Measurements from ENCODE around the gene KRTAP1-3.

KRTAP1-3 gene

GRCh38 chr17:40997361-40997760 is 37.3 kb downstream of the KRTAP1-3 start:
- Histone ChIP-seq H3K9ac (ENCODE audit: low read length) (no peak overlapping the region), H3K79me2 (ENCODE audit: low read length) (no peaks in the 10 kb centered on the region), H2AFZ (ENCODE audit: low read depth, low read length) (no peak overlapping the region), H3K36me3 (replicated peaks; ENCODE audit: low read depth, low read length) (no peaks in the 10 kb centered on the region), H3K9me3 (ENCODE audit: insufficient read depth, low read length) (no peaks in the 10 kb centered on the region), H3K4me2 (ENCODE audit: low read length) (no peak overlapping the region), H3K4me1 (ENCODE audit: low read length) (no peaks in the 10 kb centered on the region), H3K27me3 (ENCODE audit: low read depth, low read length) (peaks cover 36% of the 10 kb centered on the region), H3K4me3 (ENCODE audit: low read length) (no peak overlapping the region), H4K20me1 (ENCODE audit: insufficient read depth, low read length) (no peaks in the 10 kb centered on the region), H3K27ac (ENCODE audit: low read length) (no peak overlapping the region)
- TF ChIP-seq CTCF (IDR thresholded peaks at IDR 0.05; ENCODE audit: low read depth, low read length): no peak
- TF ChIP-seq EZH2phosphoT487 (IDR thresholded peaks at IDR 0.05; ENCODE audit: low read depth): no peak

- no peaks in the 10 kb centered on the region for H4K20me1 ChIP-seq (ENCODE audit: insufficient read depth, low read length)
- H3K36me3 ChIP-seq (replicated peaks; ENCODE audit: low read depth, low read length): no peaks in the 10 kb centered on the region
- no peak overlapping the region for H3K9ac ChIP-seq (ENCODE audit: low read length)
- H2AFZ ChIP-seq (ENCODE audit: low read depth, low read length): no peak overlapping the region
- H3K4me2 ChIP-seq (ENCODE audit: low read length): no peak overlapping the region
- no peaks in the 10 kb centered on the region for H3K9me3 ChIP-seq (ENCODE audit: insufficient read depth, low read length)
- H3K4me3 ChIP-seq (ENCODE audit: low read length): no peak overlapping the region
- TF ChIP-seq EZH2phosphoT487 (IDR thresholded peaks at IDR 0.05; ENCODE audit: low read depth): no peak
- TF ChIP-seq CTCF (IDR thresholded peaks at IDR 0.05; ENCODE audit: low read depth, low read length): no peak
- no peaks in the 10 kb centered on the region for H3K79me2 ChIP-seq (ENCODE audit: low read length)
- peaks cover 36% of the 10 kb centered on the region for H3K27me3 ChIP-seq (ENCODE audit: low read depth, low read length)
- H3K27ac ChIP-seq (ENCODE audit: low read length): no peak overlapping the region
- no peaks in the 10 kb centered on the region for H3K4me1 ChIP-seq (ENCODE audit: low read length)
Observed at GRCh38 chr17:40996829-40997228, 37.8 kb downstream of the KRTAP1-3 start.

- no peaks in the 10 kb centered on the region for H3K9me3 ChIP-seq (ENCODE audit: insufficient read depth, low read length)
- H3K27me3 ChIP-seq (ENCODE audit: low read depth, low read length): peaks cover 32% of the 10 kb centered on the region
- no peak overlapping the region for H3K4me2 ChIP-seq (ENCODE audit: low read length)
- no peaks in the 10 kb centered on the region for H4K20me1 ChIP-seq (ENCODE audit: insufficient read depth, low read length)
- no peak overlapping the region for H3K4me3 ChIP-seq (ENCODE audit: low read length)
- H3K9ac ChIP-seq (ENCODE audit: low read length): no peak overlapping the region
- H3K4me1 ChIP-seq (ENCODE audit: low read length): no peaks in the 10 kb centered on the region
- no peak overlapping the region for H3K27ac ChIP-seq (ENCODE audit: low read length)
- H2AFZ ChIP-seq (ENCODE audit: low read depth, low read length): no peak overlapping the region
- no peaks in the 10 kb centered on the region for H3K79me2 ChIP-seq (ENCODE audit: low read length)
- no peaks in the 10 kb centered on the region for H3K36me3 ChIP-seq (replicated peaks; ENCODE audit: low read depth, low read length)
- TF ChIP-seq CTCF (IDR thresholded peaks at IDR 0.05; ENCODE audit: low read depth, low read length) (no peak), EZH2phosphoT487 (IDR thresholded peaks at IDR 0.05; ENCODE audit: low read depth) (no peak)
Observed at GRCh38 chr17:40995116-40995515, 39.6 kb downstream of the KRTAP1-3 start.

GRCh38 chr17:40993839-40994238 is 40.8 kb downstream of the KRTAP1-3 start, which contains the start of gene KRTAP3-3:
Gene KRTAP3-3 (minus strand): TSS chr17:40994164. CDS start chr17:40994097, 67 bp downstream.
- H3K4me3 ChIP-seq (ENCODE audit: low read length): no peak within 1 kb of the TSS
- H2AFZ ChIP-seq (ENCODE audit: low read depth, low read length): no peak within 1 kb of the TSS

More at GRCh38 chr17:40993839-40994238, 40.8 kb downstream of the KRTAP1-3 start, which contains the start of gene KRTAP3-3:
- Histone ChIP-seq H3K79me2 (ENCODE audit: low read length) (no peaks in the 10 kb centered on the region), H4K20me1 (ENCODE audit: insufficient read depth, low read length) (no peaks in the 10 kb centered on the region), H3K27me3 (ENCODE audit: low read depth, low read length) (peaks cover 28% of the 10 kb centered on the region), H3K36me3 (replicated peaks; ENCODE audit: low read depth, low read length) (no peaks in the 10 kb centered on the region), H3K9me3 (ENCODE audit: insufficient read depth, low read length) (no peaks in the 10 kb centered on the region), H3K4me1 (ENCODE audit: low read length) (no peaks in the 10 kb centered on the region), H3K9ac (ENCODE audit: low read length) (no peak within 1 kb of the TSS), H3K27ac (ENCODE audit: low read length) (no peak within 1 kb of the TSS), H3K4me2 (ENCODE audit: low read length) (no peak within 1 kb of the TSS)
- no peak for TF ChIP-seq CTCF (IDR thresholded peaks at IDR 0.05; ENCODE audit: low read depth, low read length)
- no peak for TF ChIP-seq EZH2phosphoT487 (IDR thresholded peaks at IDR 0.05; ENCODE audit: low read depth)
